Suprapubic skin (tissue), 4 donors: ENCODE measurements around the gene HMCN1. TPM values are rescaled to one million over a fixed set of nuclear protein-coding genes. Genes with fewer than 3 reads are reported as not detected.
"Not testable (repeated sequence)": the region's sequence is repeated elsewhere in the genome, so short reads cannot be mapped to it uniquely, and the experiment has no call there.

Experiments
- DNase-seq, 2 donors: peaks; one replicate each; pipeline ENCODE4 v3.0.0-alpha.2; 2019; ENCODE audit warnings: low spot score in 2 of 2
- H3K27ac ChIP-seq: fragments of 200-600 bp; sonication (generic); one replicate; pipeline ENCODE4 v1.5.1; 2019
- H3K27me3 ChIP-seq: fragments of 200-600 bp; sonication (generic); one replicate; pipeline ENCODE4 v1.5.1; 2019
- H3K36me3 ChIP-seq: fragments of 200-600 bp; sonication (generic); one replicate; pipeline ENCODE4 v1.5.1; 2019
- H3K4me1 ChIP-seq: fragments of 200-600 bp; sonication (generic); one replicate; pipeline ENCODE4 v1.5.1; 2019
- H3K4me3 ChIP-seq: fragments of 200-600 bp; sonication (generic); one replicate; pipeline ENCODE4 v1.5.1; 2019; ENCODE audit warnings: mild to moderate bottlenecking
- H3K9me3 ChIP-seq: fragments of 200-600 bp; sonication (generic); one replicate; pipeline ENCODE4 v1.5.1; 2019
- CTCF ChIP-seq, 2 donors: fragments of 200-600 bp in 1 of 2; fragments of 450-650 bp in 1 of 2; sonication (generic) in 1 of 2; IDR thresholded peaks; one replicate each; pipeline ENCODE4 v1.5.1; 2016 to 2019; ENCODE audit warnings: antibody characterized with exemption in 2 of 2, mild to moderate bottlenecking in 1 of 2, moderate library complexity in 1 of 2
- EP300 ChIP-seq: sonication (generic); formaldehyde crosslinking; IDR thresholded peaks from one replicate; pipeline ENCODE4 v1.6.1; 2017; ENCODE audit warnings: antibody characterized with exemption
- POLR2A ChIP-seq, 2 donors: fragments of 450-650 bp; IDR thresholded peaks; one replicate each; pipeline ENCODE4 v1.6.1; 2017; ENCODE audit warnings: antibody characterized with exemption in 2 of 2, mild to moderate bottlenecking in 2 of 2, moderate library complexity in 2 of 2
- POLR2AphosphoS5 ChIP-seq, 3 donors: sonication (generic); formaldehyde crosslinking; IDR thresholded peaks; one replicate each; pipeline ENCODE4 v1.6.1; 2017; ENCODE audit warnings: antibody characterized with exemption in 3 of 3
- WGBS: methylation state at CpG from one replicate; pipeline ENCODE4 v1.1.5; 2018; 5-methylcytosine and 5-hydroxymethylcytosine counted together
- total RNA-seq, 4 donors: library from RNA; depleted of rRNA; stranded (reverse); fragments of >200 nt; gene quantifications; one replicate each; pipeline ENCODE4 v1.1.0, GENCODE V29; 2016

HMCN1 gene
- total RNA-seq, 4 donors from 2014 or later = 2.2 to 5.6 (median 3.7) TPM

- H3K36me3 ChIP-seq = no peaks in the 10 kb centered on the region
- DNase-seq = peak in 1 of 2 donors; percentile 68
- no peaks in the 10 kb centered on the region for H3K4me1 ChIP-seq
- no peaks in the 10 kb centered on the region for H3K27me3 ChIP-seq
- no peak overlapping the region for H3K4me3 ChIP-seq
- H3K27ac ChIP-seq = no peak overlapping the region
- TF ChIP-seq CTCF (IDR thresholded peaks at IDR 0.05) = no peak
- no peak for TF ChIP-seq POLR2A (IDR thresholded peaks at IDR 0.05)
- TF ChIP-seq POLR2AphosphoS5 (IDR thresholded peaks at IDR 0.05) = no peak
- no peak for TF ChIP-seq EP300
- 65% methylated on average over 1 of the region's 1 CpG for WGBS
- H3K9me3 ChIP-seq = no peaks in the 10 kb centered on the region
These were observed 449.0 kb downstream of the HMCN1 start for GRCh38 chr1:186183219-186183618.

GRCh38 chr1:186183970-186184628, 449.9 kb downstream of the HMCN1 start:
- Histone ChIP-seq H3K4me3 (no peak overlapping the region), H3K9me3 (no peaks in the 10 kb centered on the region), H3K27ac (peak overlapping the region; percentile 42), H3K27me3 (no peaks in the 10 kb centered on the region), H3K4me1 (no peaks in the 10 kb centered on the region), H3K36me3 (no peaks in the 10 kb centered on the region)
- no peak for TF ChIP-seq POLR2A (IDR thresholded peaks at IDR 0.05)
- TF ChIP-seq CTCF (IDR thresholded peaks at IDR 0.05) = no peak
- TF ChIP-seq POLR2AphosphoS5 (IDR thresholded peaks at IDR 0.05) = no peak
- TF ChIP-seq EP300 = no peak
- WGBS = 36% methylated on average over 5 of the region's 5 CpGs
- DNase-seq = no peak

GRCh38 chr1:186186251-186186650, 452.1 kb downstream of the HMCN1 start:
- not testable (repeated sequence) for H3K36me3 ChIP-seq, H3K27ac ChIP-seq, H3K4me3 ChIP-seq, H3K4me1 ChIP-seq, DNase-seq, H3K9me3 ChIP-seq, H3K27me3 ChIP-seq
- 97% methylated on average over 6 of the region's 6 CpGs for WGBS

- no peaks in the 10 kb centered on the region for H3K36me3 ChIP-seq
- H3K4me3 ChIP-seq = no peak overlapping the region
- 85% methylated on average over 5 of the region's 5 CpGs for WGBS
- TF ChIP-seq POLR2A (IDR thresholded peaks at IDR 0.05) = no peak
- no peak for TF ChIP-seq POLR2AphosphoS5 (IDR thresholded peaks at IDR 0.05)
- no peak for TF ChIP-seq EP300
- no peak for TF ChIP-seq CTCF (IDR thresholded peaks at IDR 0.05)
- DNase-seq = no peak
- H3K27me3 ChIP-seq = no peaks in the 10 kb centered on the region
- no peaks in the 10 kb centered on the region for H3K4me1 ChIP-seq
- no peak overlapping the region for H3K27ac ChIP-seq
- H3K9me3 ChIP-seq = no peaks in the 10 kb centered on the region
These were observed 453.4 kb downstream of the HMCN1 start for GRCh38 chr1:186187601-186188000.

GRCh38 chr1:186188004-186188539, 453.9 kb downstream of the HMCN1 start:
- no peak overlapping the region for H3K27ac ChIP-seq
- DNase-seq = no peak

More at GRCh38 chr1:186188004-186188539, 453.9 kb downstream of the HMCN1 start:
- Histone ChIP-seq H3K27me3 (no peaks in the 10 kb centered on the region), H3K9me3 (no peaks in the 10 kb centered on the region), H3K4me1 (no peaks in the 10 kb centered on the region), H3K4me3 (no peak overlapping the region), H3K36me3 (no peaks in the 10 kb centered on the region)
- no peak for TF ChIP-seq EP300
- TF ChIP-seq POLR2A (IDR thresholded peaks at IDR 0.05) = no peak
- TF ChIP-seq CTCF (IDR thresholded peaks at IDR 0.05) = no peak
- TF ChIP-seq POLR2AphosphoS5 (IDR thresholded peaks at IDR 0.05) = no peak
- 52% methylated on average over 3 of the region's 3 CpGs for WGBS
